Activated naive CD8-positive, alpha-beta T cell (primary cell): Measurements from ENCODE around the gene PLEKHA6.
"Not testable (repeated sequence)": the region's sequence is repeated elsewhere in the genome, so short reads cannot be mapped to it uniquely, and the experiment has no call there.

Experiments
- H3K27ac Mint-ChIP-seq: one replicate; pipeline ENCODE4 v1.8.0; 2021; ENCODE audit warnings: mixed read lengths
- H3K27me3 Mint-ChIP-seq: one replicate; pipeline ENCODE4 v1.8.0; 2021; ENCODE audit warnings: mixed read lengths
- H3K36me3 Mint-ChIP-seq: one replicate; pipeline ENCODE4 v1.8.0; 2021; ENCODE audit warnings: mixed read lengths
- H3K4me1 Mint-ChIP-seq: one replicate; pipeline ENCODE4 v1.8.0; 2021; ENCODE audit warnings: low read depth, mixed read lengths
- H3K4me3 Mint-ChIP-seq: one replicate; pipeline ENCODE4 v1.8.0; 2021; ENCODE audit warnings: mild to moderate bottlenecking, mixed read lengths
- H3K9me3 Mint-ChIP-seq: one replicate; pipeline ENCODE4 v1.8.0; 2021; ENCODE audit warnings: low read depth, mixed read lengths

Gene PLEKHA6

GRCh38 chr1:204339541-204339940, 20.2 kb downstream of the PLEKHA6 start:
- H3K27me3 Mint-ChIP-seq = peaks cover 2% of the 10 kb centered on the region
- H3K27ac Mint-ChIP-seq = no peak overlapping the region
- H3K4me3 Mint-ChIP-seq = no peak overlapping the region
- no peaks in the 10 kb centered on the region for H3K4me1 Mint-ChIP-seq
- no peaks in the 10 kb centered on the region for H3K9me3 Mint-ChIP-seq
- H3K36me3 Mint-ChIP-seq = no peaks in the 10 kb centered on the region

- Mint-ChIP-seq H3K27ac (no peak overlapping the region), H3K4me3 (no peak overlapping the region), H3K36me3 (no peaks in the 10 kb centered on the region), H3K4me1 (no peaks in the 10 kb centered on the region), H3K9me3 (no peaks in the 10 kb centered on the region), H3K27me3 (peaks cover 2% of the 10 kb centered on the region)
Observed at GRCh38 chr1:204338997-204339396, 20.7 kb downstream of the PLEKHA6 start.

GRCh38 chr1:204338360-204338759, 21.4 kb downstream of the PLEKHA6 start:
- H3K4me1 Mint-ChIP-seq = no peaks in the 10 kb centered on the region
- no peak overlapping the region for H3K27ac Mint-ChIP-seq
- H3K27me3 Mint-ChIP-seq = peaks cover 2% of the 10 kb centered on the region
- H3K9me3 Mint-ChIP-seq = no peaks in the 10 kb centered on the region
- H3K36me3 Mint-ChIP-seq = no peaks in the 10 kb centered on the region
- no peak overlapping the region for H3K4me3 Mint-ChIP-seq

GRCh38 chr1:204337583-204337982, 22.1 kb downstream of the PLEKHA6 start:
- Mint-ChIP-seq H3K4me1 (no peaks in the 10 kb centered on the region), H3K9me3 (no peaks in the 10 kb centered on the region), H3K36me3 (no peaks in the 10 kb centered on the region), H3K27me3 (peaks cover 2% of the 10 kb centered on the region), H3K27ac (no peak overlapping the region), H3K4me3 (no peak overlapping the region)

- no peak overlapping the region for H3K27ac Mint-ChIP-seq
- no peaks in the 10 kb centered on the region for H3K9me3 Mint-ChIP-seq
- H3K4me3 Mint-ChIP-seq = no peak overlapping the region
- H3K4me1 Mint-ChIP-seq = no peaks in the 10 kb centered on the region
- peaks cover 2% of the 10 kb centered on the region for H3K27me3 Mint-ChIP-seq
- no peaks in the 10 kb centered on the region for H3K36me3 Mint-ChIP-seq
Observed at GRCh38 chr1:204337036-204337429, 22.7 kb downstream of the PLEKHA6 start.

- Mint-ChIP-seq H3K27ac (no peak overlapping the region), H3K4me3 (no peak overlapping the region), H3K36me3 (no peaks in the 10 kb centered on the region), H3K9me3 (no peaks in the 10 kb centered on the region), H3K27me3 (peaks cover 2% of the 10 kb centered on the region), H3K4me1 (no peaks in the 10 kb centered on the region)
Observed at GRCh38 chr1:204336421-204337035, 23.2 kb downstream of the PLEKHA6 start.

- Mint-ChIP-seq H3K9me3 (no peaks in the 10 kb centered on the region), H3K27me3 (peaks cover 2% of the 10 kb centered on the region), H3K4me1 (no peaks in the 10 kb centered on the region), H3K36me3 (no peaks in the 10 kb centered on the region), H3K27ac (no peak overlapping the region), H3K4me3 (no peak overlapping the region)
Observed at GRCh38 chr1:204335533-204335932, 24.2 kb downstream of the PLEKHA6 start.

- no peaks in the 10 kb centered on the region for H3K9me3 Mint-ChIP-seq
- H3K27ac Mint-ChIP-seq = no peak overlapping the region
- H3K27me3 Mint-ChIP-seq = peaks cover 2% of the 10 kb centered on the region
- no peaks in the 10 kb centered on the region for H3K36me3 Mint-ChIP-seq
- H3K4me3 Mint-ChIP-seq = no peak overlapping the region
- no peaks in the 10 kb centered on the region for H3K4me1 Mint-ChIP-seq
Observed at GRCh38 chr1:204335085-204335484, 24.6 kb downstream of the PLEKHA6 start.

- H3K27ac Mint-ChIP-seq = no peak overlapping the region
- H3K27me3 Mint-ChIP-seq = peaks cover 2% of the 10 kb centered on the region
- no peaks in the 10 kb centered on the region for H3K36me3 Mint-ChIP-seq
- H3K4me1 Mint-ChIP-seq = no peaks in the 10 kb centered on the region
- no peaks in the 10 kb centered on the region for H3K9me3 Mint-ChIP-seq
- H3K4me3 Mint-ChIP-seq = no peak overlapping the region
Observed at GRCh38 chr1:204334455-204334854, 25.3 kb downstream of the PLEKHA6 start.

- H3K27me3 Mint-ChIP-seq = peaks cover under 1% of the 10 kb centered on the region
- H3K9me3 Mint-ChIP-seq = no peaks in the 10 kb centered on the region
- no peak overlapping the region for H3K4me3 Mint-ChIP-seq
- no peaks in the 10 kb centered on the region for H3K36me3 Mint-ChIP-seq
- no peak overlapping the region for H3K27ac Mint-ChIP-seq
- H3K4me1 Mint-ChIP-seq = no peaks in the 10 kb centered on the region
Observed at GRCh38 chr1:204333427-204333826, 26.3 kb downstream of the PLEKHA6 start.

- Mint-ChIP-seq H3K4me3 (no peak overlapping the region), H3K9me3 (no peaks in the 10 kb centered on the region), H3K27me3 (no peaks in the 10 kb centered on the region), H3K27ac (no peak overlapping the region), H3K36me3 (no peaks in the 10 kb centered on the region), H3K4me1 (no peaks in the 10 kb centered on the region)
Observed at GRCh38 chr1:204331847-204332487, 27.8 kb downstream of the PLEKHA6 start.

- Mint-ChIP-seq H3K4me1 (no peaks in the 10 kb centered on the region), H3K27me3 (no peaks in the 10 kb centered on the region), H3K27ac (no peak overlapping the region), H3K36me3 (no peaks in the 10 kb centered on the region), H3K9me3 (no peaks in the 10 kb centered on the region), H3K4me3 (no peak overlapping the region)
Observed at GRCh38 chr1:204331275-204331674, 28.5 kb downstream of the PLEKHA6 start.

GRCh38 chr1:204327870-204328269, 31.9 kb downstream of the PLEKHA6 start:
- not testable (repeated sequence) for H3K9me3 Mint-ChIP-seq, H3K36me3 Mint-ChIP-seq, H3K27me3 Mint-ChIP-seq

GRCh38 chr1:204327359-204327758, 32.4 kb downstream of the PLEKHA6 start:
- no peaks in the 10 kb centered on the region for H3K9me3 Mint-ChIP-seq

More at GRCh38 chr1:204327870-204328269, 31.9 kb downstream of the PLEKHA6 start:
- not testable (repeated sequence) for H3K4me1 Mint-ChIP-seq, H3K4me3 Mint-ChIP-seq, H3K27ac Mint-ChIP-seq

GRCh38 chr1:204326771-204327300, 32.9 kb downstream of the PLEKHA6 start:
- H3K27me3 Mint-ChIP-seq = no peaks in the 10 kb centered on the region
- peaks cover 8% of the 10 kb centered on the region for H3K4me1 Mint-ChIP-seq
- no peak overlapping the region for H3K4me3 Mint-ChIP-seq
- H3K9me3 Mint-ChIP-seq = no peaks in the 10 kb centered on the region
- no peak overlapping the region for H3K27ac Mint-ChIP-seq
- no peaks in the 10 kb centered on the region for H3K36me3 Mint-ChIP-seq

More at GRCh38 chr1:204327359-204327758, 32.4 kb downstream of the PLEKHA6 start:
- no peaks in the 10 kb centered on the region for H3K27me3 Mint-ChIP-seq
- H3K27ac Mint-ChIP-seq = no peak overlapping the region
- H3K4me1 Mint-ChIP-seq = peaks cover 8% of the 10 kb centered on the region
- no peak overlapping the region for H3K4me3 Mint-ChIP-seq
- no peaks in the 10 kb centered on the region for H3K36me3 Mint-ChIP-seq

- no peak overlapping the region for H3K27ac Mint-ChIP-seq
- H3K4me1 Mint-ChIP-seq = peaks cover 8% of the 10 kb centered on the region
- H3K4me3 Mint-ChIP-seq = no peak overlapping the region
- no peaks in the 10 kb centered on the region for H3K9me3 Mint-ChIP-seq
- no peaks in the 10 kb centered on the region for H3K36me3 Mint-ChIP-seq
- H3K27me3 Mint-ChIP-seq = no peaks in the 10 kb centered on the region
Observed at GRCh38 chr1:204325944-204326343, 33.8 kb downstream of the PLEKHA6 start.
